Measurements from ENCODE around the gene ADAMTSL2. TPM values are rescaled to one million over a fixed set of nuclear protein-coding genes. Genes with fewer than 3 reads are reported as not detected.

Gene ADAMTSL2
- total RNA-seq, 2 donors from 2014 or later: 0.18 to 0.93 TPM

GRCh38 chr9:133514460-133515239 lies 19.9 kb upstream of the ADAMTSL2 start:
- 83 to 88% methylated on average over 5 to 14 of the region's 14 CpGs for WGBS, 2 experiments (ENCODE audit: insufficient coverage in 1 of 2, insufficient read length in 1 of 2)
- Histone ChIP-seq H3K27me3 (ENCODE audit: control insufficient read depth, insufficient read depth, low read length, poor library complexity, severe bottlenecking) (no peaks in the 10 kb centered on the region), H3K9ac (ENCODE audit: extremely low read depth, low read length, poor library complexity, severe bottlenecking) (no peak overlapping the region), H3K27ac (ENCODE audit: low read depth, low read length) (no peak overlapping the region), H3K9me3 (ENCODE audit: control insufficient read depth, low read length) (no peaks in the 10 kb centered on the region), H3K4me3 (ENCODE audit: low read length) (no peak overlapping the region), H3K4me1 (ENCODE audit: control insufficient read depth, insufficient read depth, low read length) (peaks cover under 1% of the 10 kb centered on the region), H3K36me3 (ENCODE audit: control insufficient read depth, insufficient read depth, low read length) (no peaks in the 10 kb centered on the region)
- Mint-ChIP-seq H3K4me1 (peaks cover 2% of the 10 kb centered on the region), H3K27ac (no peak overlapping the region), H3K36me3 (ENCODE audit: low read depth) (no peaks in the 10 kb centered on the region), H3K4me3 (no peak overlapping the region), H3K9me3 (no peaks in the 10 kb centered on the region), H3K27me3 (ENCODE audit: insufficient read depth) (no peaks in the 10 kb centered on the region)
- TF ChIP-seq, protein P1, sequence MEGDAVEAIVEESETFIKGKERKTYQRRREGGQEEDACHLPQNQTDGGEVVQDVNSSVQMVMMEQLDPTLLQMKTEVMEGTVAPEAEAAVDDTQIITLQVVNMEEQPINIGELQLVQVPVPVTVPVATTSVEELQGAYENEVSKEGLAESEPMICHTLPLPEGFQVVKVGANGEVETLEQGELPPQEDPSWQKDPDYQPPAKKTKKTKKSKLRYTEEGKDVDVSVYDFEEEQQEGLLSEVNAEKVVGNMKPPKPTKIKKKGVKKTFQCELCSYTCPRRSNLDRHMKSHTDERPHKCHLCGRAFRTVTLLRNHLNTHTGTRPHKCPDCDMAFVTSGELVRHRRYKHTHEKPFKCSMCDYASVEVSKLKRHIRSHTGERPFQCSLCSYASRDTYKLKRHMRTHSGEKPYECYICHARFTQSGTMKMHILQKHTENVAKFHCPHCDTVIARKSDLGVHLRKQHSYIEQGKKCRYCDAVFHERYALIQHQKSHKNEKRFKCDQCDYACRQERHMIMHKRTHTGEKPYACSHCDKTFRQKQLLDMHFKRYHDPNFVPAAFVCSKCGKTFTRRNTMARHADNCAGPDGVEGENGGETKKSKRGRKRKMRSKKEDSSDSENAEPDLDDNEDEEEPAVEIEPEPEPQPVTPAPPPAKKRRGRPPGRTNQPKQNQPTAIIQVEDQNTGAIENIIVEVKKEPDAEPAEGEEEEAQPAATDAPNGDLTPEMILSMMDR (conservative IDR thresholded peaks at IDR 0.05): no peak
- no peak for DNase-seq

DNA sequence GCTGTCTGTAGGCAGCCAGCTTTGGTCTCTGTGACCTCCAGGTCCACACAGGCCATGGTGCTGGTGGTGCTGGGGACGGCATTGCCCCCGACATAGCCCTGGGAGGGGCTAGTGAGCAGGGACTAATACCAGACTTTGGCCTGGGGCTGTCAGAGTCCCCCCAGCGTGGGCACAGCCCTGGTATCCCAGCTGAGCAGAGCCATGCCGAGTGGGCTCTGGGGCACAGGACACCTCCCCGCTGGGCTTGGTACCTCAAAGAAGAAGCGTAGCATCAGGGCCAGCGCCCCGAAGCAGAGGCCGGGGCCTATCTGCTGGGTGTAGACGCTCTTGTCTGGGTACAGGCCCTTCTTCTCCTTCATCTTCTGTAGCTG lies 19.3 kb upstream of the ADAMTSL2 start:
- no peak overlapping the region for H3K4me3 Mint-ChIP-seq
- TF ChIP-seq, protein P1 (conservative IDR thresholded peaks at IDR 0.05): no peak
- WGBS, 2 experiments (ENCODE audit: insufficient coverage in 1 of 2, insufficient read length in 1 of 2): 92 to 95% methylated on average over 10 of the region's 10 CpGs

DNA sequence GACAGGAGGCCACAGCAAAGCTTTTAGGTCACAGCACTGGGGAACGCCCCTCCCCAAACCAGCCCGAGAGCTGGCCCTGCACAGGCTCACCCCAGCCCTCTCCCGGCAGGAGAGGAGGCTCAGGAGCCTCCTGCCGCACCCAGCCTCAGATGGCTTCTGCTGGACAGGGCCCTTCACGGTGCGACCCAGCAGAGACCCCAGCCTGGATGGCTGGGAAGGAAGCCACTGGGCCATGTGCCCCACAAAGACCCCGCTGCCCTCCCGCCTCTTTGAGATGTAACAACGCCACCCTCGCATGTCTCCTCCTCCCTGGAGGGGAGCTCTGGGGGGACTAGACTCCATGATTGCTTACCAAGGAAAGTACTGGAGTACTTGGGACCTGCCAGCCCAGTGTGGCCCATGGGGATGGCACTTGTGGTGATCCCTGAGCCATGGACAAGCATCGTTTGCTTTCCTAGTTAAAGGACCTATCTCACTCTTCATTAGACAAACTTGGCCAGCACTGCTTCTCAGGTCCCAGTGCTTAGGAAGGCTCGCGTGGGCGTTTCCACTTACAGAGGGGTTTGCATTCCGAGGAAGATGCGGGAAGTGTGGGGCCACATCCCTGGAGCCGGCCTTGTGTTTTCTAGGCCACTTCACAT lies 18.8 kb upstream of the ADAMTSL2 start:
- 84 to 92% methylated on average over 10 to 17 of the region's 17 CpGs for WGBS, 2 experiments (ENCODE audit: insufficient coverage in 1 of 2, insufficient read length in 1 of 2)
- H3K27me3 Mint-ChIP-seq (ENCODE audit: insufficient read depth): no peaks in the 10 kb centered on the region
- DNase-seq: no peak
- no peaks in the 10 kb centered on the region for H3K4me1 ChIP-seq (ENCODE audit: control insufficient read depth, insufficient read depth, low read length)
- H3K9me3 ChIP-seq (ENCODE audit: control insufficient read depth, low read length): no peaks in the 10 kb centered on the region
- H3K4me3 ChIP-seq (ENCODE audit: low read length): no peak overlapping the region
- no peaks in the 10 kb centered on the region for H3K36me3 ChIP-seq (ENCODE audit: control insufficient read depth, insufficient read depth, low read length)
- TF ChIP-seq, protein P1 (conservative IDR thresholded peaks at IDR 0.05): no peak
- no peak overlapping the region for H3K4me3 Mint-ChIP-seq
- no peak overlapping the region for H3K27ac Mint-ChIP-seq
- no peaks in the 10 kb centered on the region for H3K36me3 Mint-ChIP-seq (ENCODE audit: low read depth)
- no peaks in the 10 kb centered on the region for H3K9me3 Mint-ChIP-seq
- H3K4me1 Mint-ChIP-seq: no peaks in the 10 kb centered on the region
- H3K9ac ChIP-seq (ENCODE audit: extremely low read depth, low read length, poor library complexity, severe bottlenecking): no peak overlapping the region
- H3K27me3 ChIP-seq (ENCODE audit: control insufficient read depth, insufficient read depth, low read length, poor library complexity, severe bottlenecking): no peaks in the 10 kb centered on the region
- H3K27ac ChIP-seq (ENCODE audit: low read depth, low read length): no peak overlapping the region

More for the DNA sequence above, 19.3 kb upstream of the ADAMTSL2 start:
- no peaks in the 10 kb centered on the region for H3K9me3 Mint-ChIP-seq
- no peaks in the 10 kb centered on the region for H3K9me3 ChIP-seq (ENCODE audit: control insufficient read depth, low read length)
- no peak overlapping the region for H3K4me3 ChIP-seq (ENCODE audit: low read length)
- no peaks in the 10 kb centered on the region for H3K36me3 Mint-ChIP-seq (ENCODE audit: low read depth)
- no peaks in the 10 kb centered on the region for H3K27me3 ChIP-seq (ENCODE audit: control insufficient read depth, insufficient read depth, low read length, poor library complexity, severe bottlenecking)
- H3K9ac ChIP-seq (ENCODE audit: extremely low read depth, low read length, poor library complexity, severe bottlenecking): no peak overlapping the region
- no peaks in the 10 kb centered on the region for H3K36me3 ChIP-seq (ENCODE audit: control insufficient read depth, insufficient read depth, low read length)
- no peak overlapping the region for H3K27ac Mint-ChIP-seq
- H3K4me1 ChIP-seq (ENCODE audit: control insufficient read depth, insufficient read depth, low read length): no peaks in the 10 kb centered on the region
- H3K27ac ChIP-seq (ENCODE audit: low read depth, low read length): no peak overlapping the region
- DNase-seq: no peak
- H3K27me3 Mint-ChIP-seq (ENCODE audit: insufficient read depth): no peaks in the 10 kb centered on the region
- H3K4me1 Mint-ChIP-seq: no peaks in the 10 kb centered on the region

All from endodermal cell (in vitro differentiated cells).